Measurements from ENCODE around the gene SPRY4. TPM values are rescaled to one million over a fixed set of nuclear protein-coding genes. Genes with fewer than 3 reads are reported as not detected.
"Not testable (repeated sequence)": the region's sequence is repeated elsewhere in the genome, so short reads cannot be mapped to it uniquely, and the experiment has no call there.

SPRY4 gene
- total RNA-seq, 1 donor from 2014 or later: 20.6 TPM

GRCh38 chr5:142301540-142301939 is 23.3 kb downstream of the SPRY4 start:
- no peak for DNase-seq (ENCODE audit: low spot score)
- intact Hi-C loops (cut with DNase I): no loop called here

GRCh38 chr5:142300677-142301076 is 24.1 kb downstream of the SPRY4 start:
- no peak for DNase-seq (ENCODE audit: low spot score)
- intact Hi-C loops (cut with DNase I): no loop called here

GRCh38 chr5:142298789-142299188 is 26.0 kb downstream of the SPRY4 start:
- intact Hi-C loops (cut with DNase I): no loop called here

GRCh38 chr5:142297786-142298185 is 27.0 kb downstream of the SPRY4 start:
- DNase-seq (ENCODE audit: low spot score): not testable (repeated sequence)
- intact Hi-C loops (cut with DNase I): loop anchor here (1.0 to 2.0 kb wide), 3 partner anchors 19 to 60 kb away; partner anchors contain the start of gene SPRY4

More at GRCh38 chr5:142298789-142299188, 26.0 kb downstream of the SPRY4 start:
- DNase-seq (ENCODE audit: low spot score): no peak

GRCh38 chr5:142296914-142297417 is 27.9 kb downstream of the SPRY4 start:
- intact Hi-C loops (cut with DNase I): loop anchor here (1.0 to 2.0 kb wide), 3 partner anchors 20 to 60 kb away; partner anchors contain the start of gene SPRY4
- no peak for DNase-seq (ENCODE audit: low spot score)

GRCh38 chr5:142295960-142296860 is 28.6 kb downstream of the SPRY4 start:
- DNase-seq (ENCODE audit: low spot score): no peak
- intact Hi-C loops (cut with DNase I): loop anchor here (2.0 kb wide), 2 partner anchors 21 to 29 kb away; partner anchors contain the start of gene SPRY4

- no peak for DNase-seq (ENCODE audit: low spot score)
- intact Hi-C loops (cut with DNase I): no loop called here
Measured at GRCh38 chr5:142295084-142295758, 29.6 kb downstream of the SPRY4 start.

GRCh38 chr5:142293486-142293885 is 31.3 kb downstream of the SPRY4 start:
- intact Hi-C loops (cut with DNase I): no loop called here
- DNase-seq (ENCODE audit: low spot score): no peak

- intact Hi-C loops (cut with DNase I): no loop called here
- no peak for DNase-seq (ENCODE audit: low spot score)
Measured at GRCh38 chr5:142292808-142293207, 32.0 kb downstream of the SPRY4 start.

- no peak for DNase-seq (ENCODE audit: low spot score)
Measured at GRCh38 chr5:142292249-142292648, 32.6 kb downstream of the SPRY4 start.

GRCh38 chr5:142290577-142291299 is 34.1 kb downstream of the SPRY4 start:
- intact Hi-C loops (cut with DNase I): no loop called here
- no peak for DNase-seq (ENCODE audit: low spot score)

More at GRCh38 chr5:142292249-142292648, 32.6 kb downstream of the SPRY4 start:
- intact Hi-C loops (cut with DNase I): no loop called here

GRCh38 chr5:142289708-142290576 is 34.9 kb downstream of the SPRY4 start:
- no peak for DNase-seq (ENCODE audit: low spot score)
- intact Hi-C loops (cut with DNase I): loop anchor here (10.0 kb wide), 1 partner anchor 135 kb away; no protein-coding TSS in a partner anchor

GRCh38 chr5:142287973-142288313 is 36.9 kb downstream of the SPRY4 start:
- DNase-seq (ENCODE audit: low spot score): no peak
- intact Hi-C loops (cut with DNase I): loop anchor here (10.0 kb wide), 1 partner anchor 133 kb away; no protein-coding TSS in a partner anchor

GRCh38 chr5:142287096-142287972 is 37.5 kb downstream of the SPRY4 start:
- no peak for DNase-seq (ENCODE audit: low spot score)
- intact Hi-C loops (cut with DNase I): loop anchor here (10.0 kb wide), 1 partner anchor 133 kb away; no protein-coding TSS in a partner anchor

GRCh38 chr5:142286111-142286510 is 38.7 kb downstream of the SPRY4 start:
- intact Hi-C loops (cut with DNase I): loop anchor here (10.0 kb wide), 1 partner anchor 131 kb away; no protein-coding TSS in a partner anchor
- DNase-seq (ENCODE audit: low spot score): no peak

GRCh38 chr5:142283304-142283703 is 41.5 kb downstream of the SPRY4 start:
- intact Hi-C loops (cut with DNase I): loop anchor here (5.0 to 10.0 kb wide), 2 partner anchors 34 to 129 kb away; no protein-coding TSS in a partner anchor
- peak; percentile 63 for DNase-seq (ENCODE audit: low spot score)

GRCh38 chr5:142281966-142282365 is 42.9 kb downstream of the SPRY4 start:
- intact Hi-C loops (cut with DNase I): loop anchor here (5.0 to 10.0 kb wide), 2 partner anchors 35 to 127 kb away; no protein-coding TSS in a partner anchor
- peak; percentile 43 for DNase-seq (ENCODE audit: low spot score)
